ENCODE results near the gene CRACR2B. TPM values are rescaled to one million over a fixed set of nuclear protein-coding genes. Genes with fewer than 3 reads are reported as not detected.

CRACR2B gene
- total RNA-seq, 1 experiment from 2014 or later, result 132 TPM

DNA sequence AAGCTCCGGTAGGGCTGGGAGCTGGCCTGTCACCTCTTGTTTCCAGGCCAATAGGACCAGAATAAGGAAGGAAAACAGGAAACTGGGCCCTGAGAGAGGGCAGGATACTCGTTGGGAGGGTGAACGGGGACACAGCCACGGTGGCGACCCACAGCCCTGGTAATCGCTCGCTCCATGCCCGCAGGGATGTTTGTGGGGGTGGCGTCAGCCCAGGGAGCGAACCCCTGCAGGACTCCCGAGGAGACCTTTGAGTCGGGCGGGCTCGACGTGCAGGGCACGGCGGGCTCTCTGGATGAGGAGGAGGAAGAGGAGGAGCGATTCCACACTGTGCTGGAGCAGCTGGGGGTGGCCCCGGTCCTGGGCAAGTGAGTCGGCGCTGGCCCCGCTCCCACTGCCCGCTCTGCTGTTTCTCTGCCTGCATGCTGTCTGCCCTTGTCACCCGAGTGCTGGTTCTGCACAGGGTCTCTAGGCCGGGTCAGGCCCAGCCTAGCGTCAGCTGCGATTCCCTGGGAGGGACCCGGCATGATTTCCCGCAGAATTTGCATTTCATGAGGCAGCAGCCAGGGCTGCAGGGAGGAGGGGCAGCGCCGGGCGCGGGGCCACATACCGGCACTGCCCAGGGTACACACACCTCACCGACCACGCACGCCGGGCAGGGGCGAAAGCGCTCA lies 1.6 kb downstream of the CRACR2B start:
- BruUV-seq (replicated peaks), result no TSS peak
- 0 out of 2 replicates have a peak, but pooled peaks have one; percentile 48 for TF ChIP-seq SIN3A (IDR thresholded peaks at IDR 0.05; ENCODE audit: borderline replicate concordance, insufficient read depth, low read depth, low read length)
- TF ChIP-seq POLR2AphosphoS5 (IDR thresholded peaks at IDR 0.05; ENCODE audit: low read depth, low read length), result no peak; the same call in 1 of the 2 replicates
- Histone ChIP-seq H3K9me3 (ENCODE audit: control insufficient read depth, insufficient read depth, low read depth, low read length) (no peaks in the 10 kb centered on the region), H3K4me3 (ENCODE audit: low read depth in 2 of 2, low read length in 2 of 2) (peak overlapping the region; percentile 78 to 82), H3K27ac (ENCODE audit: low read length) (peak overlapping the region; percentile 92), H3K4me1 (ENCODE audit: control insufficient read depth, insufficient read depth, low read length) (peaks cover 58% of the 10 kb centered on the region), H3K36me3 (ENCODE audit: control insufficient read depth, insufficient read depth, low read length) (no peaks in the 10 kb centered on the region), H3K27me3 (ENCODE audit: control insufficient read depth, insufficient read depth, low read length) (no peaks in the 10 kb centered on the region)
- DNase-seq (ENCODE audit: low read depth, low spot score) (no peak), ATAC-seq (peak; percentile 7; the same call in 1 of the 2 replicates)
- in situ Hi-C loops (cut with HindIII; ENCODE audit: low pct_unique_long_range_greater_than_20kb, low sequenced_read_pairs), result no loop called here
- CTCF ChIA-PET, result interaction anchor here (0.8 kb wide), 1 partner anchor 8 kb away, joined by 4 read pairs; no protein-coding TSS in a partner anchor
- intact Hi-C loops (cut with micrococcal nuclease; ENCODE audit: unreplicated experiment), result no loop called here
- POLR2A ChIA-PET, result interaction anchor here (1.9 to 2.5 kb wide), 2 partner anchors 10 to 13 kb away, joined by 8 to 11 read pairs; partner anchors contain the start of gene PNPLA2

DNA sequence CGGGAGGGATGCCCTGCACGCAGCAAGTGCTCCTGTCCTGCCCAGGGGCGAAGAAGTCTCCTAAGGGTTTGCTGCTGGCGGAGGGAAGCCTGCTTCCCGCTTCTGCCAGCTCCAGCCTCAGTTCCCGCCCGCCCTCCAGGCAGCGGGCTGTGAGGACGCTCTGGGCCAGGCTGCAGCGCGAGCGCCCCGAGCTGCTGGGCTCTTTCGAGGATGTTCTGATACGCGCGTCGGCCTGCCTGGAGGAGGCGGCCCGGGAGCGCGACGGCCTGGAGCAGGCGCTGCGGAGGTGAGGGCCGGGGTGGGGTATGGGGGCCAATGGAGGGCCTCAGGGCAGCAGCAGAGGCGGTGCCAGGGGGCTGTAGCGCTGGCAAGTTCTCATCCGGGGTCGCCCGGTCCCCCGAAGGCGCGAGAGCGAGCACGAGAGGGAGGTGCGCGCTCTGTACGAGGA lies 2.2 kb downstream of the CRACR2B start:
- CTCF ChIA-PET, result interaction anchor here (0.8 kb wide), 1 partner anchor 8 kb away, joined by 4 read pairs; no protein-coding TSS in a partner anchor
- H3K27me3 ChIP-seq (ENCODE audit: control insufficient read depth, insufficient read depth, low read length), result no peaks in the 10 kb centered on the region
- ATAC-seq, result peak; percentile 0; the same call in 1 of the 2 replicates
- H3K36me3 ChIP-seq (ENCODE audit: control insufficient read depth, insufficient read depth, low read length), result no peaks in the 10 kb centered on the region
- no TSS peak for BruUV-seq (replicated peaks)
- H3K4me1 ChIP-seq (ENCODE audit: control insufficient read depth, insufficient read depth, low read length), result peaks cover 58% of the 10 kb centered on the region
- TF ChIP-seq TCF7L2 (IDR thresholded peaks at IDR 0.05; ENCODE audit: low read depth, low read length) (no peak), POLR2AphosphoS5 (IDR thresholded peaks at IDR 0.05; ENCODE audit: low read depth, low read length) (peak; percentile 81)
- TF ChIP-seq, protein P1, sequence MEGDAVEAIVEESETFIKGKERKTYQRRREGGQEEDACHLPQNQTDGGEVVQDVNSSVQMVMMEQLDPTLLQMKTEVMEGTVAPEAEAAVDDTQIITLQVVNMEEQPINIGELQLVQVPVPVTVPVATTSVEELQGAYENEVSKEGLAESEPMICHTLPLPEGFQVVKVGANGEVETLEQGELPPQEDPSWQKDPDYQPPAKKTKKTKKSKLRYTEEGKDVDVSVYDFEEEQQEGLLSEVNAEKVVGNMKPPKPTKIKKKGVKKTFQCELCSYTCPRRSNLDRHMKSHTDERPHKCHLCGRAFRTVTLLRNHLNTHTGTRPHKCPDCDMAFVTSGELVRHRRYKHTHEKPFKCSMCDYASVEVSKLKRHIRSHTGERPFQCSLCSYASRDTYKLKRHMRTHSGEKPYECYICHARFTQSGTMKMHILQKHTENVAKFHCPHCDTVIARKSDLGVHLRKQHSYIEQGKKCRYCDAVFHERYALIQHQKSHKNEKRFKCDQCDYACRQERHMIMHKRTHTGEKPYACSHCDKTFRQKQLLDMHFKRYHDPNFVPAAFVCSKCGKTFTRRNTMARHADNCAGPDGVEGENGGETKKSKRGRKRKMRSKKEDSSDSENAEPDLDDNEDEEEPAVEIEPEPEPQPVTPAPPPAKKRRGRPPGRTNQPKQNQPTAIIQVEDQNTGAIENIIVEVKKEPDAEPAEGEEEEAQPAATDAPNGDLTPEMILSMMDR (IDR thresholded peaks at IDR 0.05), result no peak
- TF ChIP-seq, protein P2, sequence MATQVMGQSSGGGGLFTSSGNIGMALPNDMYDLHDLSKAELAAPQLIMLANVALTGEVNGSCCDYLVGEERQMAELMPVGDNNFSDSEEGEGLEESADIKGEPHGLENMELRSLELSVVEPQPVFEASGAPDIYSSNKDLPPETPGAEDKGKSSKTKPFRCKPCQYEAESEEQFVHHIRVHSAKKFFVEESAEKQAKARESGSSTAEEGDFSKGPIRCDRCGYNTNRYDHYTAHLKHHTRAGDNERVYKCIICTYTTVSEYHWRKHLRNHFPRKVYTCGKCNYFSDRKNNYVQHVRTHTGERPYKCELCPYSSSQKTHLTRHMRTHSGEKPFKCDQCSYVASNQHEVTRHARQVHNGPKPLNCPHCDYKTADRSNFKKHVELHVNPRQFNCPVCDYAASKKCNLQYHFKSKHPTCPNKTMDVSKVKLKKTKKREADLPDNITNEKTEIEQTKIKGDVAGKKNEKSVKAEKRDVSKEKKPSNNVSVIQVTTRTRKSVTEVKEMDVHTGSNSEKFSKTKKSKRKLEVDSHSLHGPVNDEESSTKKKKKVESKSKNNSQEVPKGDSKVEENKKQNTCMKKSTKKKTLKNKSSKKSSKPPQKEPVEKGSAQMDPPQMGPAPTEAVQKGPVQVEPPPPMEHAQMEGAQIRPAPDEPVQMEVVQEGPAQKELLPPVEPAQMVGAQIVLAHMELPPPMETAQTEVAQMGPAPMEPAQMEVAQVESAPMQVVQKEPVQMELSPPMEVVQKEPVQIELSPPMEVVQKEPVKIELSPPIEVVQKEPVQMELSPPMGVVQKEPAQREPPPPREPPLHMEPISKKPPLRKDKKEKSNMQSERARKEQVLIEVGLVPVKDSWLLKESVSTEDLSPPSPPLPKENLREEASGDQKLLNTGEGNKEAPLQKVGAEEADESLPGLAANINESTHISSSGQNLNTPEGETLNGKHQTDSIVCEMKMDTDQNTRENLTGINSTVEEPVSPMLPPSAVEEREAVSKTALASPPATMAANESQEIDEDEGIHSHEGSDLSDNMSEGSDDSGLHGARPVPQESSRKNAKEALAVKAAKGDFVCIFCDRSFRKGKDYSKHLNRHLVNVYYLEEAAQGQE (IDR thresholded peaks at IDR 0.05; ENCODE audit: insufficient read depth in 1 of 2, low read depth in 2 of 2, low read length in 1 of 2), result no peak
- no peaks in the 10 kb centered on the region for H3K9me3 ChIP-seq (ENCODE audit: control insufficient read depth, insufficient read depth, low read depth, low read length)
- in situ Hi-C loops (cut with HindIII; ENCODE audit: low pct_unique_long_range_greater_than_20kb, low sequenced_read_pairs), result no loop called here
- intact Hi-C loops (cut with micrococcal nuclease; ENCODE audit: unreplicated experiment), result no loop called here
- H3K4me3 ChIP-seq (ENCODE audit: low read depth in 2 of 2, low read length in 2 of 2), result peak overlapping the region; percentile 78 to 82
- POLR2A ChIA-PET, result interaction anchor here (2.5 kb wide), 1 partner anchor 14 kb away, joined by 8 read pairs; no protein-coding TSS in a partner anchor
- H3K27ac ChIP-seq (ENCODE audit: low read length), result peak overlapping the region; percentile 92
- no peak for DNase-seq (ENCODE audit: low read depth, low spot score)

Data from Panc1 (cell line).